GM12878 (cell line): ENCODE results near the gene NFKBIZ. TPM values are rescaled to one million over a fixed set of nuclear protein-coding genes. Genes with fewer than 3 reads are reported as not detected.
A peak's percentile ranks its signal among the peaks of the same experiment; 100 is the strongest.

Source experiments
- CHD1 ChIP-seq: IDR thresholded peaks from 2 replicates; pipeline ENCODE4 v1.6.1; 2012; ENCODE audit warnings: low read depth, low read length, improper control_type of control experiment
- CHD2 ChIP-seq: IDR thresholded peaks from 2 replicates; pipeline ENCODE4 v1.6.1; 2011; ENCODE audit warnings: low read depth, low read length, improper control_type of control experiment, borderline replicate concordance
- DPF2 ChIP-seq: fragments of 450-650 bp; IDR thresholded peaks from 2 replicates; pipeline ENCODE4 v1.6.1; 2017; ENCODE audit warnings: mild to moderate bottlenecking
- FOS ChIP-seq: IDR thresholded peaks from 3 replicates; pipeline ENCODE4 v1.6.1; 2011; ENCODE audit warnings: borderline replicate concordance; ENCODE audit not compliant: insufficient read length; ENCODE audit errors: extremely low read depth
- FOXM1 ChIP-seq: IDR thresholded peaks from 2 replicates; pipeline ENCODE4 v1.6.1; 2012; ENCODE audit warnings: low read depth, mild to moderate bottlenecking, inconsistent platforms, low read length, moderate library complexity
- HDAC6 ChIP-seq: fragments of 200-600 bp; sonication (generic); IDR thresholded peaks from one replicate; pipeline ENCODE4 v1.8.0; 2017; ENCODE audit warnings: antibody characterized with exemption; ENCODE audit not compliant: unreplicated experiment
- HDGF ChIP-seq: fragments of 450-650 bp; IDR thresholded peaks from 2 replicates; pipeline ENCODE4 v1.6.1; 2016; ENCODE audit warnings: antibody characterized with exemption
- MEF2A ChIP-seq: IDR thresholded peaks from 2 replicates; pipeline ENCODE4 v1.6.1; 2011; ENCODE audit warnings: low read depth, mild to moderate bottlenecking, low read length, moderate library complexity; ENCODE audit not compliant: insufficient read depth
- MXI1 ChIP-seq: fragments of 150-350 bp; IDR thresholded peaks from 2 replicates; pipeline ENCODE4 v1.6.1; 2011; ENCODE audit warnings: low read depth, mild to moderate bottlenecking, inconsistent platforms, low read length, improper control_type of control experiment
- MYB ChIP-seq: fragments of 150-350 bp; IDR thresholded peaks from 2 replicates; pipeline ENCODE4 v1.6.1; 2014; ENCODE audit warnings: mild to moderate bottlenecking, low read depth, low read length, borderline replicate concordance
- NR2C1 ChIP-seq: fragments of 450-650 bp; IDR thresholded peaks from 2 replicates; pipeline ENCODE4 v1.6.1; 2017; ENCODE audit warnings: antibody characterized with exemption, mild to moderate bottlenecking, moderate library complexity
- SMC3 ChIP-seq: IDR thresholded peaks from 2 replicates; pipeline ENCODE4 v1.6.1; 2011; ENCODE audit warnings: low read length, improper control_type of control experiment, borderline replicate concordance
- SP1 ChIP-seq: IDR thresholded peaks from one replicate; pipeline ENCODE4 v1.6.1; 2011; ENCODE audit warnings: low read depth, low read length
- ZBED1 ChIP-seq: IDR thresholded peaks from 2 replicates; pipeline ENCODE4 v1.6.1; 2016; ENCODE audit warnings: borderline replicate concordance
- ZNF207 ChIP-seq: fragments of 450-650 bp; IDR thresholded peaks from 2 replicates; pipeline ENCODE4 v1.6.1; 2014; ENCODE audit warnings: antibody characterized with exemption, mild to moderate bottlenecking, borderline replicate concordance
- polyA plus RNA-seq, 11 experiments: library from polyadenylated mRNA; depleted of rRNA in 4 of 11; unstranded in 6 of 11; stranded (reverse) in 5 of 11; fragments of >200 nt; fragmentation: Nextera tagmentation in 4 of 11; fragmentation: Illumina TruSeq in 1 of 11; extraction: Ambion mirVana in 4 of 11; extraction: Trizol in 1 of 11; gene quantifications; 1 replicate in 1 of 11; 2 replicates in 10 of 11; pipeline versions ENCODE4 v1.2.1 to v1.2.3, GENCODE V29; 2011 to 2016; ENCODE audit warnings: inconsistent platforms in 2 of 11, missing spikeins in 2 of 11, low read depth in 1 of 11
- total RNA-seq, 4 experiments: library from RNA; depleted of rRNA in 3 of 4; stranded (reverse); fragments of >200 nt in 3 of 4; fragmentation: Illumina TruSeq in 1 of 4; extraction: Trizol in 1 of 4; gene quantifications; 2 replicates each; pipeline versions ENCODE4 v1.2.1 to v1.2.3, GENCODE V29; 2013 to 2021
- TF ChIP-seq, protein P1 (sequence below): IDR thresholded peaks from 2 replicates; pipeline ENCODE4 v1.6.1; 2011; ENCODE audit warnings: low read depth, low read length, improper control_type of control experiment, borderline replicate concordance
- TF ChIP-seq, protein P2 (sequence below): fragments of 450-650 bp; IDR thresholded peaks from 2 replicates; pipeline ENCODE4 v1.6.1; 2016; ENCODE audit warnings: mild to moderate bottlenecking
- TF ChIP-seq, protein P3 (sequence below): IDR thresholded peaks from 2 replicates; pipeline ENCODE4 v1.6.1; 2011; ENCODE audit warnings: borderline replicate concordance, low read depth, mild to moderate bottlenecking, moderate library complexity, mixed read lengths, low read length; ENCODE audit not compliant: insufficient read depth; ENCODE audit errors: extremely low read length
- TF ChIP-seq, protein P4 (sequence below): IDR thresholded peaks from 2 replicates; pipeline ENCODE4 v1.6.1; 2012; ENCODE audit warnings: low read depth, low read length, improper control_type of control experiment
- TF ChIP-seq, protein P5 (sequence below): fragments of 150-350 bp; IDR thresholded peaks from 2 replicates; pipeline ENCODE4 v1.6.1; 2014; ENCODE audit warnings: mild to moderate bottlenecking, low read depth, low read length
- TF ChIP-seq, protein P6 (sequence below): fragments of 450-650 bp; IDR thresholded peaks from 2 replicates; pipeline ENCODE4 v1.6.1; 2018; ENCODE audit warnings: mild to moderate bottlenecking, low read depth, moderate library complexity; ENCODE audit not compliant: partially characterized antibody

The NFKBIZ gene
- total and polyA plus RNA-seq, 10 of the 15 experiments (the other 5 are each of a cell fraction or from before 2014, with no cell fraction given): 6.3 to 53.8 (median 17.3) TPM

DNA sequence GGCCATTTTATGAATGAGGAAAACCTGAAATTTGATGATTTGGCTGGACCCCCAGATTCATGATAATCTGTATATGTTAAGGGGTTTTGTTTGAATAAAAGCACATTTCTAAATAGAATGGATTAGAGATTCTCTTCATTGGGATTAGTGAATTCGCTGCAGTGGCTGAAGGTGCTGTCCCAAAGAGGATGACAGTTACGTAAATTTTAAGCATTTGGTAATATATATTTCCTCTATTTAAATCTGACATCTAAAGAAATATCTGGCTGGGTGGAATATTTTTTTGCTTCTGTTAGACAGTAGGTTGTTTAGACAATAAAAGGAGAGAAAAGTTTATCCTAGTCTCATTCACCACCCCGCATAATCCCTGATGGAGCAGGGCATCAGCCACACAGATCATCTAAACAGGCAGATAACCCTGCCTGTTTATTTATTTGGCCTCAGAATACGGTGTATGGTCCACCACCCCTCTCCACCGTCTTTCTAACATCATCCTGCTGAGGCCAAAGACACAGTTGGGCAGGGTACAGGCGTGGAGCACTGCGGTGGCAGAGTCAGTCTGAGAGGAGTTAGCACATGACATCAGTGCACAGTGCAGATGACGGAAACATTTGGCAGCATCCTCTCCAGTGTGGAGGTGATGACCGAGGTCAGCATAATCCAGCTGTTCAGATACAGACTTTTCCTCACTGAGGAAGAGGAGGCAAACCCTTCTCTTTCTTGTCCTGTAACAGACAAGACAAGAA lies 20.4 kb upstream of the NFKBIZ start (continued):
- TF ChIP-seq, protein P1, sequence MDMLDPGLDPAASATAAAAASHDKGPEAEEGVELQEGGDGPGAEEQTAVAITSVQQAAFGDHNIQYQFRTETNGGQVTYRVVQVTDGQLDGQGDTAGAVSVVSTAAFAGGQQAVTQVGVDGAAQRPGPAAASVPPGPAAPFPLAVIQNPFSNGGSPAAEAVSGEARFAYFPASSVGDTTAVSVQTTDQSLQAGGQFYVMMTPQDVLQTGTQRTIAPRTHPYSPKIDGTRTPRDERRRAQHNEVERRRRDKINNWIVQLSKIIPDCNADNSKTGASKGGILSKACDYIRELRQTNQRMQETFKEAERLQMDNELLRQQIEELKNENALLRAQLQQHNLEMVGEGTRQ: no peak
- TF ChIP-seq MYB: no peak
- no peak for TF ChIP-seq SMC3
- 0 out of 2 replicates have a peak, but pooled peaks have one; percentile 63 for TF ChIP-seq HDGF
- no peak for TF ChIP-seq FOS
- TF ChIP-seq, protein P2, sequence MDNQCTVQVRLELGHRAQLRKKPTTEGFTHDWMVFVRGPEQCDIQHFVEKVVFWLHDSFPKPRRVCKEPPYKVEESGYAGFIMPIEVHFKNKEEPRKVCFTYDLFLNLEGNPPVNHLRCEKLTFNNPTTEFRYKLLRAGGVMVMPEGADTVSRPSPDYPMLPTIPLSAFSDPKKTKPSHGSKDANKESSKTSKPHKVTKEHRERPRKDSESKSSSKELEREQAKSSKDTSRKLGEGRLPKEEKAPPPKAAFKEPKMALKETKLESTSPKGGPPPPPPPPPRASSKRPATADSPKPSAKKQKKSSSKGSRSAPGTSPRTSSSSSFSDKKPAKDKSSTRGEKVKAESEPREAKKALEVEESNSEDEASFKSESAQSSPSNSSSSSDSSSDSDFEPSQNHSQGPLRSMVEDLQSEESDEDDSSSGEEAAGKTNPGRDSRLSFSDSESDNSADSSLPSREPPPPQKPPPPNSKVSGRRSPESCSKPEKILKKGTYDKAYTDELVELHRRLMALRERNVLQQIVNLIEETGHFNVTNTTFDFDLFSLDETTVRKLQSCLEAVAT: peak; percentile 60; the same call in 1 of the 2 replicates
- no peak; the same call in 1 of the 2 replicates for TF ChIP-seq FOXM1
- TF ChIP-seq, protein P3, sequence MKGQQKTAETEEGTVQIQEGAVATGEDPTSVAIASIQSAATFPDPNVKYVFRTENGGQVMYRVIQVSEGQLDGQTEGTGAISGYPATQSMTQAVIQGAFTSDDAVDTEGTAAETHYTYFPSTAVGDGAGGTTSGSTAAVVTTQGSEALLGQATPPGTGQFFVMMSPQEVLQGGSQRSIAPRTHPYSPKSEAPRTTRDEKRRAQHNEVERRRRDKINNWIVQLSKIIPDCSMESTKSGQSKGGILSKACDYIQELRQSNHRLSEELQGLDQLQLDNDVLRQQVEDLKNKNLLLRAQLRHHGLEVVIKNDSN: no peak
- no peak for TF ChIP-seq SP1
- TF ChIP-seq, protein P4, sequence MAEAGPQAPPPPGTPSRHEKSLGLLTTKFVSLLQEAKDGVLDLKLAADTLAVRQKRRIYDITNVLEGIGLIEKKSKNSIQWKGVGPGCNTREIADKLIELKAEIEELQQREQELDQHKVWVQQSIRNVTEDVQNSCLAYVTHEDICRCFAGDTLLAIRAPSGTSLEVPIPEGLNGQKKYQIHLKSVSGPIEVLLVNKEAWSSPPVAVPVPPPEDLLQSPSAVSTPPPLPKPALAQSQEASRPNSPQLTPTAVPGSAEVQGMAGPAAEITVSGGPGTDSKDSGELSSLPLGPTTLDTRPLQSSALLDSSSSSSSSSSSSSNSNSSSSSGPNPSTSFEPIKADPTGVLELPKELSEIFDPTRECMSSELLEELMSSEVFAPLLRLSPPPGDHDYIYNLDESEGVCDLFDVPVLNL: no peak
- no peak for TF ChIP-seq CHD1
- no peak for TF ChIP-seq HDAC6
- no peak for TF ChIP-seq NR2C1
- TF ChIP-seq, protein P5, sequence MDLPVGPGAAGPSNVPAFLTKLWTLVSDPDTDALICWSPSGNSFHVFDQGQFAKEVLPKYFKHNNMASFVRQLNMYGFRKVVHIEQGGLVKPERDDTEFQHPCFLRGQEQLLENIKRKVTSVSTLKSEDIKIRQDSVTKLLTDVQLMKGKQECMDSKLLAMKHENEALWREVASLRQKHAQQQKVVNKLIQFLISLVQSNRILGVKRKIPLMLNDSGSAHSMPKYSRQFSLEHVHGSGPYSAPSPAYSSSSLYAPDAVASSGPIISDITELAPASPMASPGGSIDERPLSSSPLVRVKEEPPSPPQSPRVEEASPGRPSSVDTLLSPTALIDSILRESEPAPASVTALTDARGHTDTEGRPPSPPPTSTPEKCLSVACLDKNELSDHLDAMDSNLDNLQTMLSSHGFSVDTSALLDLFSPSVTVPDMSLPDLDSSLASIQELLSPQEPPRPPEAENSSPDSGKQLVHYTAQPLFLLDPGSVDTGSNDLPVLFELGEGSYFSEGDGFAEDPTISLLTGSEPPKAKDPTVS: no peak
- TF ChIP-seq, protein P6, sequence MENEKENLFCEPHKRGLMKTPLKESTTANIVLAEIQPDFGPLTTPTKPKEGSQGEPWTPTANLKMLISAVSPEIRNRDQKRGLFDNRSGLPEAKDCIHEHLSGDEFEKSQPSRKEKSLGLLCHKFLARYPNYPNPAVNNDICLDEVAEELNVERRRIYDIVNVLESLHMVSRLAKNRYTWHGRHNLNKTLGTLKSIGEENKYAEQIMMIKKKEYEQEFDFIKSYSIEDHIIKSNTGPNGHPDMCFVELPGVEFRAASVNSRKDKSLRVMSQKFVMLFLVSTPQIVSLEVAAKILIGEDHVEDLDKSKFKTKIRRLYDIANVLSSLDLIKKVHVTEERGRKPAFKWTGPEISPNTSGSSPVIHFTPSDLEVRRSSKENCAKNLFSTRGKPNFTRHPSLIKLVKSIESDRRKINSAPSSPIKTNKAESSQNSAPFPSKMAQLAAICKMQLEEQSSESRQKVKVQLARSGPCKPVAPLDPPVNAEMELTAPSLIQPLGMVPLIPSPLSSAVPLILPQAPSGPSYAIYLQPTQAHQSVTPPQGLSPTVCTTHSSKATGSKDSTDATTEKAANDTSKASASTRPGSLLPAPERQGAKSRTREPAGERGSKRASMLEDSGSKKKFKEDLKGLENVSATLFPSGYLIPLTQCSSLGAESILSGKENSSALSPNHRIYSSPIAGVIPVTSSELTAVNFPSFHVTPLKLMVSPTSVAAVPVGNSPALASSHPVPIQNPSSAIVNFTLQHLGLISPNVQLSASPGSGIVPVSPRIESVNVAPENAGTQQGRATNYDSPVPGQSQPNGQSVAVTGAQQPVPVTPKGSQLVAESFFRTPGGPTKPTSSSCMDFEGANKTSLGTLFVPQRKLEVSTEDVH: no peak
- 0 out of 2 replicates have a peak, but pooled peaks have one; percentile 30 for TF ChIP-seq ZBED1
- no peak for TF ChIP-seq ZNF207
- TF ChIP-seq CHD2: peak; percentile 45; the same call in 1 of the 2 replicates
- peak; percentile 38; the same call in 1 of the 2 replicates for TF ChIP-seq MXI1
- TF ChIP-seq DPF2: 0 out of 2 replicates have a peak, but pooled peaks have one; percentile 7
- TF ChIP-seq MEF2A: 0 out of 2 replicates have a peak, but pooled peaks have one; percentile 5
